ENCODE data around the gene UBE2N. TPM values are rescaled to one million over a fixed set of nuclear protein-coding genes. Genes with fewer than 3 reads are reported as not detected.
"Not testable (repeated sequence)": the region's sequence is repeated elsewhere in the genome, so short reads cannot be mapped to it uniquely, and the experiment has no call there.

UBE2N gene
- total and polyA plus RNA-seq, 8 donors, result 82.2 to 154 (median 137) TPM

- TF ChIP-seq, protein P1, sequence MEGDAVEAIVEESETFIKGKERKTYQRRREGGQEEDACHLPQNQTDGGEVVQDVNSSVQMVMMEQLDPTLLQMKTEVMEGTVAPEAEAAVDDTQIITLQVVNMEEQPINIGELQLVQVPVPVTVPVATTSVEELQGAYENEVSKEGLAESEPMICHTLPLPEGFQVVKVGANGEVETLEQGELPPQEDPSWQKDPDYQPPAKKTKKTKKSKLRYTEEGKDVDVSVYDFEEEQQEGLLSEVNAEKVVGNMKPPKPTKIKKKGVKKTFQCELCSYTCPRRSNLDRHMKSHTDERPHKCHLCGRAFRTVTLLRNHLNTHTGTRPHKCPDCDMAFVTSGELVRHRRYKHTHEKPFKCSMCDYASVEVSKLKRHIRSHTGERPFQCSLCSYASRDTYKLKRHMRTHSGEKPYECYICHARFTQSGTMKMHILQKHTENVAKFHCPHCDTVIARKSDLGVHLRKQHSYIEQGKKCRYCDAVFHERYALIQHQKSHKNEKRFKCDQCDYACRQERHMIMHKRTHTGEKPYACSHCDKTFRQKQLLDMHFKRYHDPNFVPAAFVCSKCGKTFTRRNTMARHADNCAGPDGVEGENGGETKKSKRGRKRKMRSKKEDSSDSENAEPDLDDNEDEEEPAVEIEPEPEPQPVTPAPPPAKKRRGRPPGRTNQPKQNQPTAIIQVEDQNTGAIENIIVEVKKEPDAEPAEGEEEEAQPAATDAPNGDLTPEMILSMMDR (IDR thresholded peaks at IDR 0.05), result no peak
- Histone ChIP-seq H3K4me1 (peaks cover 11 to 67% of the 10 kb centered on the region in 2 donors), H3K27ac (peak overlapping the region; percentile 87 to 95), H3K27me3 (no peaks in the 10 kb centered on the region), H3K9me3 (no peaks in the 10 kb centered on the region), H3K4me3 (peak overlapping the region; percentile 68 to 79), H3K36me3 (no peaks in the 10 kb centered on the region)
- DNase-seq (peak in 1 of 4 donors; percentile 17), ATAC-seq (no peak)
- intact Hi-C loops (cut with DNase I), result loop anchor here in 1 of 2 donors (10.0 kb wide), 1 partner anchor 125 kb away; no protein-coding TSS in a partner anchor
These were observed 61.8 kb downstream of the UBE2N start for GRCh38 chr12:93379981-93380361.

- peaks cover 11 to 67% of the 10 kb centered on the region in 2 donors for H3K4me1 ChIP-seq
- H3K9me3 ChIP-seq, result no peaks in the 10 kb centered on the region
- peak in 2 of 4 donors; percentile 22 to 31 for DNase-seq
- peak overlapping the region; percentile 68 to 79 for H3K4me3 ChIP-seq
- intact Hi-C loops (cut with DNase I), result loop anchor here in 1 of 2 donors (10.0 kb wide), 1 partner anchor 125 kb away; no protein-coding TSS in a partner anchor
- H3K36me3 ChIP-seq, result no peaks in the 10 kb centered on the region
- H3K27me3 ChIP-seq, result no peaks in the 10 kb centered on the region
- no peak for ATAC-seq
- H3K27ac ChIP-seq, result peak overlapping the region; percentile 87 to 95
- TF ChIP-seq, protein P1 (IDR thresholded peaks at IDR 0.05), result no peak
These were observed 62.3 kb downstream of the UBE2N start for GRCh38 chr12:93379326-93379980.

- H3K4me1 ChIP-seq, result peaks cover 11 to 64% of the 10 kb centered on the region in 2 donors
- H3K36me3 ChIP-seq, result no peaks in the 10 kb centered on the region
- intact Hi-C loops (cut with DNase I), result loop anchor here in 1 of 2 donors (10.0 kb wide), 1 partner anchor 124 kb away; no protein-coding TSS in a partner anchor
- H3K4me3 ChIP-seq, result peak overlapping the region; percentile 68 to 79
- H3K9me3 ChIP-seq, result no peaks in the 10 kb centered on the region
- H3K27ac ChIP-seq, result peak overlapping the region; percentile 87 to 95
- TF ChIP-seq, protein P1 (IDR thresholded peaks at IDR 0.05), result no peak
- H3K27me3 ChIP-seq, result no peaks in the 10 kb centered on the region
- ATAC-seq (no peak), DNase-seq (no peak)
These were observed 62.8 kb downstream of the UBE2N start for GRCh38 chr12:93378998-93379325.

DNA sequence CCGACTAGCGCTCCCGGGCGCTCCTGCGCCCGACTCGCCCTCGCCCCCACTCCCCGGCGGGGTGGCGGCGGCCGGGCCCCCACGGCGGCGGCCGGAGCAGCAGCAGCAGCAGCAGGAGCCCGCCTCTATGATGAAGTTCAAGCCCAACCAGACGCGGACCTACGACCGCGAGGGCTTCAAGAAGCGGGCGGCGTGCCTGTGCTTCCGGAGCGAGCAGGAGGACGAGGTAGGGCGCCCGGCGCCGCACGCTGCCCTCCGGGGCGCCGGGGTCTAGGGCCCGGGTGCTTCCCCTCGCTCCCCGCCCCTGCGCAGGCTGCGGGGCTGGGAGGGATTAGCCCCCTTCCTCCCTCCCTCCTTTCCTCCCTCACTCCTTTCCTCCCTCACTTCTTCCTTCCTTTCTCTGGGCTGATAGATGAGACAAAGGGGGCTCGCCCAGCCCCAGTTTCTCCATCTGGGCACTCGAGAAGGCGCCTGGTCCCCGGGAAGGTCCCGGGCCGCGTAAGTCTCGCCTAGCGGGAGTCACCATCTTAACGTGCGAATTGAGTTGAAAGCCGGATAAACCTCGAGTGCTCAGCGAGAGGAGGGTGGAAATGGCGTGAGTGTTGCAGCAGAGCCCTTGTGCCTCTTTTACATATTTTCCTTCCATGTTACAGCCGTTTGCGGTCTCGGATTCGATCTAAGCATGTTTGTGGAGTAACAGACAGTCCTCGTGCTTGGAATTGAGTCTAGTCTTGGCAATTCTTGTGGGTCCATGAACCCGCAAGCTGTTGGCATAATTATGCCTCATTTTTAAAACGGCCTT is 63.4 kb downstream of the UBE2N start:
- not testable (repeated sequence) for H3K36me3 ChIP-seq, H3K9me3 ChIP-seq, H3K27me3 ChIP-seq
- peak overlapping the region; percentile 68 to 79 for H3K4me3 ChIP-seq
- peaks cover 11 to 59% of the 10 kb centered on the region in 2 donors for H3K4me1 ChIP-seq
- H3K27ac ChIP-seq, result peak overlapping the region; percentile 87 to 95
- ATAC-seq (peak; percentile 13), DNase-seq (peak; percentile 61 to 86 (median 72))
- intact Hi-C loops (cut with DNase I), result loop anchor here in 1 of 2 donors (10.0 kb wide), 1 partner anchor 124 kb away; no protein-coding TSS in a partner anchor

- ATAC-seq (peak; percentile 89), DNase-seq (peak; percentile 94 to 99 (median 98))
- intact Hi-C loops (cut with DNase I), result loop anchor here in 1 of 2 donors (10.0 kb wide), 1 partner anchor 123 kb away; no protein-coding TSS in a partner anchor
- Histone ChIP-seq H3K27ac (peak within 1 kb of the TSS; percentile 87 to 95), H3K27me3 (no peaks in the 10 kb centered on the region), H3K4me1 (peaks cover 11 to 54% of the 10 kb centered on the region in 2 donors), H3K9me3 (no peaks in the 10 kb centered on the region), H3K4me3 (peak within 1 kb of the TSS; percentile 68 to 79), H3K36me3 (no peaks in the 10 kb centered on the region)
- TF ChIP-seq, protein P1 (IDR thresholded peaks at IDR 0.05), result no peak
These were observed 64.2 kb downstream of the UBE2N start, which contains the start of gene NUDT4 for GRCh38 chr12:93377252-93378195. Gene NUDT4 (plus strand): TSS chr12:93377925. CDS start chr12:93378323, 398 bp downstream.

All from left lung (tissue), 10 donors.